Caco-2 (cell line): Measurements from ENCODE around the gene LRRC46. TPM values are rescaled to one million over a fixed set of nuclear protein-coding genes. Genes with fewer than 3 reads are reported as not detected.

ENCODE experiments used
- BruUV-seq: library from RNA; stranded (reverse); fragments of 400-500 nt; replicated peaks from 2 replicates; lab custom pipeline; 2021; lab: Mats Ljungman, UMichigan
- CTCF ChIA-PET: fragments of 300-600 bp; sonication (Branson Sonifier 250); formaldehyde crosslinking; loops from one replicate; lab custom pipeline; 2022; ENCODE audit warnings: antibody characterized with exemption; lab: Charles Lee
- POLR2A ChIA-PET: fragments of 300-600 bp; sonication (Branson Sonifier 250); formaldehyde crosslinking; loops from one replicate; lab custom pipeline; 2022; ENCODE audit warnings: antibody characterized with exemption; lab: Charles Lee
- DNase-seq, 2 experiments: peaks; one replicate each; pipeline versions ENCODE4 v3.0.0 to v3.0.0-alpha.2; 2020 to 2022
- H3K27me3 ChIP-seq: replicated peaks from 2 replicates; pipeline ENCODE4 v1.6.0; 2011; ENCODE audit warnings: low read length; ENCODE audit not compliant: control insufficient read depth, insufficient read depth
- H3K36me3 ChIP-seq: 2 replicates; pipeline ENCODE4 v1.5.1; 2011; ENCODE audit warnings: low read length; ENCODE audit not compliant: control insufficient read depth, insufficient read depth
- H3K4me1 ChIP-seq: fragments of 250-450 bp; sonication (Bioruptor Pico); 2 replicates; pipeline ENCODE4 v1.5.1; 2020; ENCODE audit warnings: mild to moderate bottlenecking
- H3K4me3 ChIP-seq: 2 replicates; pipeline ENCODE4 v1.5.1; 2011; ENCODE audit warnings: low read depth, mild to moderate bottlenecking, control low read depth, low read length
- H3K9me3 ChIP-seq: fragments of 250-450 bp; sonication (Bioruptor Pico); 2 replicates; pipeline ENCODE4 v1.5.1; 2020; ENCODE audit warnings: mild to moderate bottlenecking, moderate library complexity
- H3K27ac Mint-ChIP-seq: one replicate; pipeline ENCODE4 v1.8.0; 2022; ENCODE audit warnings: mixed read lengths; ENCODE audit not compliant: unreplicated experiment
- H3K27me3 Mint-ChIP-seq: one replicate; pipeline ENCODE4 v1.8.0; 2022; ENCODE audit warnings: mixed read lengths; ENCODE audit not compliant: insufficient read depth, unreplicated experiment
- H3K36me3 Mint-ChIP-seq: one replicate; pipeline ENCODE4 v1.8.0; 2022; ENCODE audit warnings: mild to moderate bottlenecking, mixed read lengths; ENCODE audit not compliant: insufficient read depth, unreplicated experiment
- H3K4me1 Mint-ChIP-seq: one replicate; pipeline ENCODE4 v1.8.0; 2022; ENCODE audit warnings: low read depth, mixed read lengths; ENCODE audit not compliant: unreplicated experiment
- H3K4me3 Mint-ChIP-seq: one replicate; pipeline ENCODE4 v1.8.0; 2022; ENCODE audit warnings: mild to moderate bottlenecking, moderate library complexity, mixed read lengths; ENCODE audit not compliant: unreplicated experiment
- H3K9me3 Mint-ChIP-seq: one replicate; pipeline ENCODE4 v1.8.0; 2022; ENCODE audit warnings: mixed read lengths; ENCODE audit not compliant: unreplicated experiment
- intact Hi-C: fragments of 100-400 bp; cut with micrococcal nuclease; formaldehyde crosslinking; loops from one replicate; pipeline ENCODE4 v1.10.0; 2022; ENCODE audit not compliant: unreplicated experiment
- total RNA-seq: library from RNA; stranded (reverse); gene quantifications from 2 replicates; pipeline ENCODE4 v1.2.3, GENCODE V29; 2022
- TF ChIP-seq, protein P1 (sequence below), 2 experiments: fragments of 200-600 bp in 1 of 2; IDR thresholded peaks; 1 replicate in 1 of 2; 2 replicates in 1 of 2; pipeline versions ENCODE4 v1.5.1 to v1.8.0; 2011 to 2022; ENCODE audit warnings: antibody characterized with exemption in 1 of 2, control low read depth in 1 of 2, inconsistent platforms in 1 of 2, low read depth in 1 of 2, low read length in 1 of 2, mild to moderate bottlenecking in 1 of 2, moderate library complexity in 1 of 2; ENCODE audit not compliant: insufficient read depth in 1 of 2, severe bottlenecking in 1 of 2, unreplicated experiment in 1 of 2

Gene LRRC46
- total RNA-seq, 1 experiment from 2014 or later = 2.3 TPM

DNA sequence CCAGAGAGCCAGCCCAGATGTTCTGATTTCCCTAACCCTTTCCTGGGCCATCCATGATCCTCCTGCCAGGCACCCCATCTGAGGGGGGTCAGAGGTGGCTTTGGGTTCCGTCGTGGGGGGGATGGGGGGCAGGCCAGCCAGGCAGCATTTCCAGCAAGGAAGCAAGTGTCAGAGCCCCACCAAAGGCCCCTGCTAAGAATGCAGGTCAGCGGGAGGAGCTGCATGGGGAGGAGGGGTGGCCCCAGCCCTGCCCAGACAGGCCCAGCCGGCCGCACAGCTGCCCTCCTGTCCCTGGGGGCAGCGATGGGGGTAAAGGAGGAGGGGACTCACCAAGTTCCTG, 11.9 kb downstream of the LRRC46 start:
- Mint-ChIP-seq H3K27me3 (no peaks in the 10 kb centered on the region), H3K9me3 (no peaks in the 10 kb centered on the region), H3K27ac (no peak overlapping the region), H3K4me3 (peak overlapping the region; percentile 7), H3K4me1 (peaks cover 44% of the 10 kb centered on the region), H3K36me3 (peaks cover 20% of the 10 kb centered on the region)
- TF ChIP-seq, protein P1, sequence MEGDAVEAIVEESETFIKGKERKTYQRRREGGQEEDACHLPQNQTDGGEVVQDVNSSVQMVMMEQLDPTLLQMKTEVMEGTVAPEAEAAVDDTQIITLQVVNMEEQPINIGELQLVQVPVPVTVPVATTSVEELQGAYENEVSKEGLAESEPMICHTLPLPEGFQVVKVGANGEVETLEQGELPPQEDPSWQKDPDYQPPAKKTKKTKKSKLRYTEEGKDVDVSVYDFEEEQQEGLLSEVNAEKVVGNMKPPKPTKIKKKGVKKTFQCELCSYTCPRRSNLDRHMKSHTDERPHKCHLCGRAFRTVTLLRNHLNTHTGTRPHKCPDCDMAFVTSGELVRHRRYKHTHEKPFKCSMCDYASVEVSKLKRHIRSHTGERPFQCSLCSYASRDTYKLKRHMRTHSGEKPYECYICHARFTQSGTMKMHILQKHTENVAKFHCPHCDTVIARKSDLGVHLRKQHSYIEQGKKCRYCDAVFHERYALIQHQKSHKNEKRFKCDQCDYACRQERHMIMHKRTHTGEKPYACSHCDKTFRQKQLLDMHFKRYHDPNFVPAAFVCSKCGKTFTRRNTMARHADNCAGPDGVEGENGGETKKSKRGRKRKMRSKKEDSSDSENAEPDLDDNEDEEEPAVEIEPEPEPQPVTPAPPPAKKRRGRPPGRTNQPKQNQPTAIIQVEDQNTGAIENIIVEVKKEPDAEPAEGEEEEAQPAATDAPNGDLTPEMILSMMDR (IDR thresholded peaks at IDR 0.05; ENCODE audit: insufficient read depth in 1 of 2, low read depth in 1 of 2, low read length in 1 of 2, severe bottlenecking in 1 of 2, unreplicated experiment in 1 of 2) = peak in 1 of 2 experiments; percentile 5
- intact Hi-C loops = loop anchor here (1.0 to 2.0 kb wide), 3 partner anchors 8 to 123 kb away; partner anchors contain the start of gene SP6
- Histone ChIP-seq H3K27me3 (no peaks in the 10 kb centered on the region), H3K4me3 (no peak overlapping the region), H3K36me3 (peaks cover 4% of the 10 kb centered on the region; the same call in 1 of the 2 replicates), H3K9me3 (no peaks in the 10 kb centered on the region), H3K4me1 (peaks cover 47% of the 10 kb centered on the region)
- BruUV-seq = no TSS peak
- ChIA-PET CTCF (interaction anchor here (0.8 to 14.0 kb wide), 20 partner anchors 8 to 211 kb away, joined by 3 to 904 read pairs (median 6); partner anchors contain the start of genes CDK5RAP3, LRRC46, MRPL10 and PNPO), POLR2A (interaction anchor here (0.6 to 3.2 kb wide), 6 partner anchors 42 to 175 kb away, joined by 3 to 19 read pairs (median 6); partner anchors contain the start of gene SP2)
- peak in 1 of 2 experiments; percentile 60 for DNase-seq

GRCh38 chr17:47844227-47844626, 12.8 kb downstream of the LRRC46 start:
- ChIA-PET CTCF (interaction anchor here (0.5 to 14.0 kb wide), 9 partner anchors 12 to 174 kb away, joined by 3 to 904 read pairs (median 16); partner anchors contain the start of gene SP2), POLR2A (interaction anchor here (0.5 to 3.2 kb wide), 4 partner anchors 13 to 51 kb away, joined by 3 to 19 read pairs (median 10); partner anchors contain the start of genes LRRC46, MRPL10 and SP2)
- DNase-seq = peak; percentile 50 to 73
- peaks cover 47% of the 10 kb centered on the region for H3K4me1 Mint-ChIP-seq
- TF ChIP-seq, protein P1 (IDR thresholded peaks at IDR 0.05; ENCODE audit: insufficient read depth in 1 of 2, low read depth in 1 of 2, low read length in 1 of 2, severe bottlenecking in 1 of 2, unreplicated experiment in 1 of 2) = no peak
- peaks cover 22% of the 10 kb centered on the region for H3K36me3 Mint-ChIP-seq
- no peaks in the 10 kb centered on the region for H3K9me3 ChIP-seq
- peak overlapping the region; percentile 21 for H3K27ac Mint-ChIP-seq
- peak overlapping the region; percentile 5 for H3K4me3 Mint-ChIP-seq
- no peak overlapping the region for H3K4me3 ChIP-seq
- H3K4me1 ChIP-seq = peaks cover 47% of the 10 kb centered on the region
- no peaks in the 10 kb centered on the region for H3K27me3 ChIP-seq
- intact Hi-C loops = no loop called here
- H3K36me3 ChIP-seq = peaks cover 2% of the 10 kb centered on the region; the same call in 1 of the 2 replicates
- no peaks in the 10 kb centered on the region for H3K9me3 Mint-ChIP-seq
- BruUV-seq = no TSS peak
- H3K27me3 Mint-ChIP-seq = no peaks in the 10 kb centered on the region

DNA sequence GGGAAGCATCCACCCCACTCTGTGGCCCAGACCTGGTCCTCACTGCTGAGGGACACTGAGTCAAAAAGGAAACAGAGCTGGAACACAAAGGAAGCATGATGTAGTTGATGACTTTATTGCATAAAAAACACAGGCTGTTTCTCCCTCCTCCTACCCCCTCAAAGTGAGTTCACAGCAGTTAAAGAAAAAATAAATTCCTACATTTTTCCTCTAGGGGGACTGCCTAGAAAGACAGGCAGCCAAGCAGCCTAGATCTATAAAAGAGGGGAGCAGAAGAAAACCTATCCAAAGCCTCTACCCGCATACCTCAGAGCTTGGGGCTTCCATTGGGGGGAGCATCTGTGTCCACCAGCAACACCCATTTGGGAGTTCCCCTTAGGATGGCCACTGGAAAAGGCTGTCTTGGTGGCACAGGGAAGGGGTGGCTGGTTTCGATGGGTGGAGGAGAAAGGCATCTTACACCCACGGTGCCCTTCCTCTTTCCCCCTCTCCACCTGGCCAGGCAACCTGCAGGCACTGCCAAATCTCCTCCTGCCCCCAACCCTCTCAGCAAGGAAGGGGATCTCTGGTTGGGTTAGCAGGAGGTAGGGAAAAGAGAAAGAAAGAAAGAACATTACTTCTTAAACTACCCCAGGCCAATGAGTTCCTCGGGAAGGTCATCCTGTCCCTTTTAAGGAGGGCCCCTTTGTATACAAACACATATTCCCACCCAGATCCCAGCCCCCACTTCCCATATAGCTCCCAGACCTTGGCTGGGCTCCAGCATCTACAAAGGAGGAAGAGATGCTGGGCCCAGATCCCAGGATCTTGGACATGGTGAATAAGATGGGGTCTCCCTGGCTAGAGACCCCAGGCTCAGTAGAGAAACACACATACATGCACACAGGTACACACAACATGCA, 13.6 kb downstream of the LRRC46 start:
- intact Hi-C loops = no loop called here
- no peak overlapping the region for H3K27ac Mint-ChIP-seq
- H3K4me3 ChIP-seq = no peak overlapping the region
- BruUV-seq = no TSS peak
- peaks cover 29% of the 10 kb centered on the region for H3K36me3 Mint-ChIP-seq
- peaks cover 47% of the 10 kb centered on the region for H3K4me1 ChIP-seq
- H3K9me3 ChIP-seq = no peaks in the 10 kb centered on the region
- TF ChIP-seq, protein P1 (IDR thresholded peaks at IDR 0.05; ENCODE audit: insufficient read depth in 1 of 2, low read depth in 1 of 2, low read length in 1 of 2, severe bottlenecking in 1 of 2, unreplicated experiment in 1 of 2) = peak; percentile 68 to 70
- H3K27me3 ChIP-seq = no peaks in the 10 kb centered on the region
- H3K4me1 Mint-ChIP-seq = peaks cover 49% of the 10 kb centered on the region
- CTCF ChIA-PET = interaction anchor here (0.5 to 14.0 kb wide), 9 partner anchors 15 to 173 kb away, joined by 3 to 904 read pairs (median 11); partner anchors contain the start of genes CDK5RAP3 and SP2
- peak overlapping the region; percentile 5 for H3K4me3 Mint-ChIP-seq
- H3K27me3 Mint-ChIP-seq = no peaks in the 10 kb centered on the region
- POLR2A ChIA-PET = interaction anchor here (1.2 to 3.2 kb wide), 3 partner anchors 40 to 51 kb away, joined by 3 to 19 read pairs (median 18); partner anchors contain the start of gene SP2
- no peaks in the 10 kb centered on the region; the same call in 1 of the 2 replicates for H3K36me3 ChIP-seq
- DNase-seq = no peak
- no peaks in the 10 kb centered on the region for H3K9me3 Mint-ChIP-seq
